MV-4-11 (cell line): ENCODE data around the gene ANKS3.

Experiments
- DNase-seq: peaks from one replicate; lab custom pipeline; 2025; lab: John Stamatoyannopoulos, UW

ANKS3 gene

GRCh38 chr16:4673387-4674046 is 60.6 kb downstream of the ANKS3 start:
- no peak for DNase-seq

- DNase-seq: no peak
Observed at GRCh38 chr16:4668313-4668960, 65.6 kb downstream of the ANKS3 start.

GRCh38 chr16:4667203-4667963 is 66.7 kb downstream of the ANKS3 start:
- DNase-seq: no peak

- no peak for DNase-seq
Observed at GRCh38 chr16:4666537-4667202, 67.4 kb downstream of the ANKS3 start.

GRCh38 chr16:4664538-4665418 is 69.3 kb downstream of the ANKS3 start:
- peak; percentile 80 for DNase-seq

- peak; percentile 94 for DNase-seq
Observed at GRCh38 chr16:4663777-4664465, 70.2 kb downstream of the ANKS3 start.

- DNase-seq: no peak
Observed at GRCh38 chr16:4663465-4663776, 70.7 kb downstream of the ANKS3 start.

GRCh38 chr16:4661661-4662060 is 72.4 kb downstream of the ANKS3 start:
- DNase-seq: no peak

- DNase-seq: peak; percentile 59
Observed at GRCh38 chr16:4660454-4661007, 73.5 kb downstream of the ANKS3 start.

GRCh38 chr16:4659363-4660353 is 74.4 kb downstream of the ANKS3 start:
- no peak for DNase-seq

- DNase-seq: no peak
Observed at GRCh38 chr16:4656695-4657686, 77.1 kb downstream of the ANKS3 start.

- DNase-seq: no peak
Observed at GRCh38 chr16:4656221-4656620, 77.8 kb downstream of the ANKS3 start.

GRCh38 chr16:4655801-4656200 is 78.3 kb downstream of the ANKS3 start:
- DNase-seq: no peak

GRCh38 chr16:4654964-4655590 is 79.0 kb downstream of the ANKS3 start:
- no peak for DNase-seq

- DNase-seq: no peak
Observed at GRCh38 chr16:4654011-4654963, 79.8 kb downstream of the ANKS3 start.

GRCh38 chr16:4652561-4652960 is 81.5 kb downstream of the ANKS3 start:
- DNase-seq: no peak

- DNase-seq: no peak
Observed at GRCh38 chr16:4651827-4652226, 82.2 kb downstream of the ANKS3 start.
